IPS DF 6.9 (cell line): Measurements from ENCODE around the gene SLC16A3.

Experiments
- DNase-seq: peaks from one replicate; pipeline ENCODE4 v3.0.0-alpha.2; 2013; ENCODE audit warnings: low read depth, low spot score
- H3K27ac ChIP-seq: one replicate; pipeline ENCODE4 v1.5.1; 2013; ENCODE audit warnings: low read length, control low read depth
- H3K27me3 ChIP-seq: 2 replicates; pipeline ENCODE4 v1.6.1; 2013; ENCODE audit warnings: mild to moderate bottlenecking, low read length; ENCODE audit not compliant: control insufficient read depth, insufficient read depth
- H3K36me3 ChIP-seq: 2 replicates; pipeline ENCODE4 v1.6.1; 2013; ENCODE audit warnings: low read length; ENCODE audit not compliant: control insufficient read depth, insufficient read depth
- H3K4me1 ChIP-seq: 2 replicates; pipeline ENCODE4 v1.6.1; 2013; ENCODE audit warnings: low read length; ENCODE audit not compliant: control insufficient read depth, insufficient read depth
- H3K4me3 ChIP-seq: 2 replicates; pipeline ENCODE4 v1.5.1; 2013; ENCODE audit warnings: mild to moderate bottlenecking, low read length
- H3K9me3 ChIP-seq: 2 replicates; pipeline ENCODE4 v1.6.1; 2013; ENCODE audit warnings: low read length, inconsistent platforms; ENCODE audit not compliant: control insufficient read depth, insufficient read depth
- WGBS: extraction: QIAGEN DNeasy Blood & Tissue Kit; methylation state at CpG from one replicate; pipeline ENCODE4 v1.1.7; 2013; ENCODE audit warnings: mixed read lengths, missing lambda C conversion rate; ENCODE audit not compliant: insufficient read length, insufficient coverage; 5-methylcytosine and 5-hydroxymethylcytosine counted together

SLC16A3 gene

GRCh38 chr17:82243648-82244412 is 15.0 kb downstream of the SLC16A3 start:
- H3K4me1 ChIP-seq = no peaks in the 10 kb centered on the region
- no peak overlapping the region for H3K4me3 ChIP-seq
- DNase-seq = no peak
- no peak overlapping the region for H3K27ac ChIP-seq
- H3K27me3 ChIP-seq = no peaks in the 10 kb centered on the region
- no peaks in the 10 kb centered on the region for H3K9me3 ChIP-seq
- peaks cover 61% of the 10 kb centered on the region for H3K36me3 ChIP-seq
- no CpG with 5 or more reads among the region's 19 CpGs for WGBS

- WGBS = no CpG with 5 or more reads among the region's 39 CpGs
- Histone ChIP-seq H3K27ac (no peak overlapping the region), H3K36me3 (peaks cover 64% of the 10 kb centered on the region), H3K4me1 (no peaks in the 10 kb centered on the region), H3K9me3 (no peaks in the 10 kb centered on the region), H3K4me3 (no peak overlapping the region), H3K27me3 (no peaks in the 10 kb centered on the region)
- no peak for DNase-seq
Observed at GRCh38 chr17:82244413-82245133, 15.7 kb downstream of the SLC16A3 start.

- Histone ChIP-seq H3K36me3 (peaks cover 69% of the 10 kb centered on the region), H3K27me3 (no peaks in the 10 kb centered on the region), H3K9me3 (no peaks in the 10 kb centered on the region), H3K4me3 (no peak overlapping the region), H3K27ac (no peak overlapping the region), H3K4me1 (no peaks in the 10 kb centered on the region)
- WGBS = no CpG with 5 or more reads among the region's 47 CpGs
- DNase-seq = no peak
Observed at GRCh38 chr17:82245134-82246039, 16.5 kb downstream of the SLC16A3 start.

GRCh38 chr17:82246040-82246364 is 17.2 kb downstream of the SLC16A3 start:
- WGBS = no CpG with 5 or more reads among the region's 5 CpGs
- no peak for DNase-seq
- H3K27ac ChIP-seq = no peak overlapping the region
- no peaks in the 10 kb centered on the region for H3K4me1 ChIP-seq
- peaks cover 75% of the 10 kb centered on the region for H3K36me3 ChIP-seq
- H3K4me3 ChIP-seq = no peak overlapping the region
- H3K9me3 ChIP-seq = no peaks in the 10 kb centered on the region
- no peaks in the 10 kb centered on the region for H3K27me3 ChIP-seq

- no peaks in the 10 kb centered on the region for H3K4me1 ChIP-seq
- WGBS = no CpG with 5 or more reads among the region's 27 CpGs
- no peaks in the 10 kb centered on the region for H3K9me3 ChIP-seq
- no peak overlapping the region for H3K27ac ChIP-seq
- peaks cover 81% of the 10 kb centered on the region for H3K36me3 ChIP-seq
- H3K4me3 ChIP-seq = no peak overlapping the region
- H3K27me3 ChIP-seq = no peaks in the 10 kb centered on the region
- DNase-seq = no peak
Observed at GRCh38 chr17:82246365-82247181, 17.7 kb downstream of the SLC16A3 start.

- Histone ChIP-seq H3K27ac (no peak overlapping the region), H3K36me3 (peaks cover 86% of the 10 kb centered on the region), H3K4me1 (no peaks in the 10 kb centered on the region), H3K4me3 (no peak overlapping the region), H3K27me3 (no peaks in the 10 kb centered on the region), H3K9me3 (no peaks in the 10 kb centered on the region)
- no peak for DNase-seq
- WGBS = no CpG with 5 or more reads among the region's 22 CpGs
Observed at GRCh38 chr17:82247182-82247823, 18.5 kb downstream of the SLC16A3 start.

- Histone ChIP-seq H3K9me3 (no peaks in the 10 kb centered on the region), H3K27ac (no peak overlapping the region), H3K27me3 (no peaks in the 10 kb centered on the region), H3K4me1 (no peaks in the 10 kb centered on the region), H3K36me3 (peaks cover 88% of the 10 kb centered on the region), H3K4me3 (no peak overlapping the region)
- no CpG with 5 or more reads among the region's 28 CpGs for WGBS
- no peak for DNase-seq
Observed at GRCh38 chr17:82247856-82248671, 19.2 kb downstream of the SLC16A3 start.

- H3K9me3 ChIP-seq = no peaks in the 10 kb centered on the region
- H3K36me3 ChIP-seq = peaks cover 84% of the 10 kb centered on the region
- H3K4me1 ChIP-seq = no peaks in the 10 kb centered on the region
- no peak for DNase-seq
- no peak overlapping the region for H3K4me3 ChIP-seq
- H3K27me3 ChIP-seq = no peaks in the 10 kb centered on the region
- no CpG with 5 or more reads among the region's 54 CpGs for WGBS
- no peak overlapping the region for H3K27ac ChIP-seq
Observed at GRCh38 chr17:82248815-82249674, 20.2 kb downstream of the SLC16A3 start.
